ENCODE data around the gene RAI1.

GRCh38 chr17:17845046-17845775 is 164.0 kb downstream of the RAI1 start:
- TF ChIP-seq CTCF (IDR thresholded peaks at IDR 0.05 in 8 of 11, conservative IDR thresholded peaks at IDR 0.05 in 3 of 11) = no peak
- peak in 1 of 3 donors; percentile 28 for TF ChIP-seq POLR2AphosphoS5 (IDR thresholded peaks at IDR 0.05)
- TF ChIP-seq POLR2A (IDR thresholded peaks at IDR 0.05) = no peak

Measured in spleen (tissue), 7 donors.